PC-3 (cell line): Measurements from ENCODE around the gene SMCO1. TPM values are rescaled to one million over a fixed set of nuclear protein-coding genes. Genes with fewer than 3 reads are reported as not detected.

ENCODE experiments used
- ATAC-seq: fragments of 200-7000 bp; cut with Tn5 transposase; 2 replicates; pipeline ENCODE4 v1.9.1; 2020; ENCODE audit warnings: mild to moderate bottlenecking, moderate library complexity
- BruUV-seq: library from RNA; stranded (reverse); fragments of 400-500 nt; replicated peaks from 2 replicates; lab custom pipeline; 2021; lab: Mats Ljungman, UMichigan
- CTCF ChIA-PET: fragments of 300-600 bp; sonication (Branson Sonifier 250); formaldehyde crosslinking; loops from one replicate; lab custom pipeline; 2022; ENCODE audit warnings: antibody characterized with exemption; lab: Charles Lee
- POLR2A ChIA-PET: fragments of 300-600 bp; sonication (Branson Sonifier 250); formaldehyde crosslinking; loops from one replicate; lab custom pipeline; 2022; ENCODE audit warnings: antibody characterized with exemption; ENCODE audit not compliant: unreplicated experiment; lab: Charles Lee
- DNase-seq: peaks from one replicate; pipeline ENCODE4 v3.0.0-alpha.2; 2015
- H2AFZ ChIP-seq: fragments of 300-600 bp; sonication (generic); 2 replicates; pipeline ENCODE4 v1.6.0; 2016; ENCODE audit warnings: antibody characterized with exemption, low read length
- H3F3A ChIP-seq: fragments of 300-600 bp; sonication (generic); one replicate; pipeline ENCODE4 v1.6.0; 2017; ENCODE audit warnings: antibody characterized with exemption, low read length, control low read depth, mild to moderate bottlenecking; ENCODE audit not compliant: unreplicated experiment
- H3K27ac ChIP-seq: fragments of 300-600 bp; sonication (generic); 2 replicates; pipeline ENCODE4 v1.5.1; 2016; ENCODE audit warnings: mild to moderate bottlenecking, low read length
- H3K27me3 ChIP-seq: fragments of 300-600 bp; sonication (generic); 2 replicates; pipeline ENCODE4 v1.6.1; 2016; ENCODE audit warnings: low read length, mixed read lengths
- H3K36me3 ChIP-seq: fragments of 300-600 bp; sonication (generic); 2 replicates; pipeline ENCODE4 v1.6.1; 2016; ENCODE audit warnings: low read depth, mixed run types, low read length, mixed read lengths
- H3K4me1 ChIP-seq: fragments of 300-600 bp; sonication (generic); 2 replicates; pipeline ENCODE4 v1.5.1; 2016; ENCODE audit warnings: low read length; ENCODE audit not compliant: insufficient read depth
- H3K4me2 ChIP-seq: fragments of 300-600 bp; sonication (generic); 2 replicates; pipeline ENCODE4 v1.6.0; 2016; ENCODE audit warnings: low read length
- H3K4me3 ChIP-seq: fragments of 300-600 bp; sonication (generic); 2 replicates; pipeline ENCODE4 v1.5.1; 2016; ENCODE audit warnings: mild to moderate bottlenecking, low read length, mixed read lengths
- H3K79me2 ChIP-seq: fragments of 300-600 bp; sonication (generic); 2 replicates; pipeline ENCODE4 v1.6.1; 2017; ENCODE audit warnings: low read length, mixed read lengths
- H3K9ac ChIP-seq: fragments of 300-600 bp; sonication (generic); 2 replicates; pipeline ENCODE4 v1.6.0; 2016; ENCODE audit warnings: mild to moderate bottlenecking, low read length
- H3K9me2 ChIP-seq: fragments of 300-600 bp; sonication (generic); replicated peaks from 2 replicates; pipeline ENCODE4 v1.6.1; 2016; ENCODE audit warnings: mixed run types, low read length, mixed read lengths
- H3K9me3 ChIP-seq: fragments of 300-600 bp; sonication (generic); 2 replicates; pipeline ENCODE4 v1.6.1; 2016; ENCODE audit warnings: low read length, mixed read lengths
- H4K20me1 ChIP-seq: fragments of 300-600 bp; sonication (generic); 2 replicates; pipeline ENCODE4 v1.6.1; 2016; ENCODE audit warnings: low read length, mixed read lengths
- CTCF ChIP-seq: fragments of 300-600 bp; sonication (generic); conservative IDR thresholded peaks from 2 replicates; pipeline ENCODE4 v1.5.1; 2017; ENCODE audit warnings: antibody characterized with exemption, low read depth, mild to moderate bottlenecking, low read length
- EZH2 ChIP-seq: fragments of 300-600 bp; sonication (generic); IDR thresholded peaks from one replicate; pipeline ENCODE4 v1.6.1; 2017; ENCODE audit warnings: antibody characterized with exemption, mild to moderate bottlenecking, low read length; ENCODE audit not compliant: unreplicated experiment
- EZH2phosphoT487 ChIP-seq: fragments of 300-600 bp; sonication (generic); IDR thresholded peaks from 2 replicates; pipeline ENCODE4 v1.6.1; 2018; ENCODE audit warnings: mild to moderate bottlenecking, antibody characterized with exemption, low read length, borderline replicate concordance
- intact Hi-C: fragments of 100-400 bp; cut with micrococcal nuclease; formaldehyde crosslinking; loops from 2 replicates; pipeline ENCODE4 v1.9.0; 2023
- total RNA-seq: library from RNA; depleted of rRNA; stranded (reverse); fragments of >200 nt; gene quantifications from 2 replicates; pipeline ENCODE4 v1.2.3, GENCODE V29; 2014

Gene SMCO1
- total RNA-seq, 1 experiment from 2014 or later = not detected

GRCh38 chr3:196537319-196537984, 22.3 kb upstream of the SMCO1 start:
- Histone ChIP-seq H3K4me1 (no peaks in the 10 kb centered on the region), H3K4me2 (peak overlapping the region; percentile 27), H3K79me2 (no peaks in the 10 kb centered on the region), H3K27me3 (no peaks in the 10 kb centered on the region), H3K9me3 (no peaks in the 10 kb centered on the region), H3K9ac (no peak overlapping the region), H4K20me1 (no peaks in the 10 kb centered on the region), H3K27ac (no peak overlapping the region), H2AFZ (peak overlapping the region; percentile 36), H3K4me3 (no peak overlapping the region), H3K9me2 (no peaks in the 10 kb centered on the region), H3F3A (no peaks in the 10 kb centered on the region), H3K36me3 (no peaks in the 10 kb centered on the region)
- TF ChIP-seq EZH2phosphoT487 (no peak), CTCF (peak; percentile 84), EZH2 (no peak)
- intact Hi-C loops = loop anchor here (5.0 kb wide), 2 partner anchors 70 to 150 kb away; no protein-coding TSS in a partner anchor
- POLR2A ChIA-PET = interaction anchor here (0.6 kb wide), 1 partner anchor 366 kb away, joined by 4 read pairs; no protein-coding TSS in a partner anchor
- ATAC-seq (peak; percentile 50), DNase-seq (peak; percentile 64)
- CTCF ChIA-PET = no interaction called here
- BruUV-seq = no TSS peak

- Histone ChIP-seq H3K36me3 (no peaks in the 10 kb centered on the region), H3K9me2 (no peaks in the 10 kb centered on the region), H3K27ac (no peak overlapping the region), H3K9me3 (no peaks in the 10 kb centered on the region), H3K27me3 (no peaks in the 10 kb centered on the region), H3K4me3 (no peak overlapping the region), H3F3A (no peaks in the 10 kb centered on the region), H3K4me2 (no peak overlapping the region), H3K4me1 (no peaks in the 10 kb centered on the region), H2AFZ (no peak overlapping the region), H4K20me1 (no peaks in the 10 kb centered on the region), H3K9ac (no peak overlapping the region), H3K79me2 (no peaks in the 10 kb centered on the region)
- no TSS peak for BruUV-seq
- ChIA-PET POLR2A (no interaction called here), CTCF (no interaction called here)
- intact Hi-C loops = no loop called here
- TF ChIP-seq EZH2 (no peak), CTCF (no peak), EZH2phosphoT487 (no peak)
- ATAC-seq (no peak), DNase-seq (no peak)
Measured at GRCh38 chr3:196533260-196533681, 18.1 kb upstream of the SMCO1 start.

GRCh38 chr3:196531418-196531817, 16.3 kb upstream of the SMCO1 start:
- CTCF ChIA-PET = no interaction called here
- no peaks in the 10 kb centered on the region for H3K9me3 ChIP-seq

More at GRCh38 chr3:196531418-196531817, 16.3 kb upstream of the SMCO1 start:
- POLR2A ChIA-PET = no interaction called here
- Histone ChIP-seq H3K9me2 (no peaks in the 10 kb centered on the region), H3K4me1 (no peaks in the 10 kb centered on the region), H3K4me3 (no peak overlapping the region), H3K9ac (no peak overlapping the region), H3K79me2 (no peaks in the 10 kb centered on the region), H3F3A (no peaks in the 10 kb centered on the region), H3K27ac (no peak overlapping the region), H3K27me3 (no peaks in the 10 kb centered on the region), H3K36me3 (no peaks in the 10 kb centered on the region), H2AFZ (no peak overlapping the region), H3K4me2 (no peak overlapping the region), H4K20me1 (no peaks in the 10 kb centered on the region)
- peak; percentile 43 for DNase-seq
- intact Hi-C loops = no loop called here
- ATAC-seq = no peak
- TF ChIP-seq EZH2phosphoT487 (no peak), EZH2 (no peak), CTCF (no peak)
- BruUV-seq = no TSS peak
